ENCODE results near the gene CLASP2.

Gene CLASP2

GRCh38 chr3:33682770-33683169, 35.3 kb downstream of the CLASP2 start:
- TF ChIP-seq CTCF (IDR thresholded peaks at IDR 0.05), result no peak

- TF ChIP-seq CTCF (IDR thresholded peaks at IDR 0.05), result no peak
Measured at GRCh38 chr3:33681667-33682066, 36.4 kb downstream of the CLASP2 start.

- no peak for TF ChIP-seq CTCF (IDR thresholded peaks at IDR 0.05)
Measured at GRCh38 chr3:33678073-33678472, 40.0 kb downstream of the CLASP2 start.

- no peak for TF ChIP-seq CTCF (IDR thresholded peaks at IDR 0.05)
Measured at GRCh38 chr3:33668618-33669017, 49.4 kb downstream of the CLASP2 start.

- no peak for TF ChIP-seq CTCF (IDR thresholded peaks at IDR 0.05)
Measured at GRCh38 chr3:33665294-33665693, 52.8 kb downstream of the CLASP2 start.

GRCh38 chr3:33664195-33664594, 53.9 kb downstream of the CLASP2 start:
- no peak for TF ChIP-seq CTCF (IDR thresholded peaks at IDR 0.05)

- TF ChIP-seq CTCF (IDR thresholded peaks at IDR 0.05), result no peak
Measured at GRCh38 chr3:33663042-33663441, 55.0 kb downstream of the CLASP2 start.

- no peak for TF ChIP-seq CTCF (IDR thresholded peaks at IDR 0.05)
Measured at GRCh38 chr3:33659856-33660434, 58.1 kb downstream of the CLASP2 start.

Measured in LNCAP (cell line).